ENCODE results near the gene SNRNP70. TPM values are rescaled to one million over a fixed set of nuclear protein-coding genes. Genes with fewer than 3 reads are reported as not detected.
A peak's percentile ranks its signal among the peaks of the same experiment; 100 is the strongest.

SNRNP70 gene
- total and polyA plus RNA-seq, 2 of the 13 experiments (the other 11 are each of a cell fraction or from before 2014, with no cell fraction given) = 150 to 210 TPM

DNA sequence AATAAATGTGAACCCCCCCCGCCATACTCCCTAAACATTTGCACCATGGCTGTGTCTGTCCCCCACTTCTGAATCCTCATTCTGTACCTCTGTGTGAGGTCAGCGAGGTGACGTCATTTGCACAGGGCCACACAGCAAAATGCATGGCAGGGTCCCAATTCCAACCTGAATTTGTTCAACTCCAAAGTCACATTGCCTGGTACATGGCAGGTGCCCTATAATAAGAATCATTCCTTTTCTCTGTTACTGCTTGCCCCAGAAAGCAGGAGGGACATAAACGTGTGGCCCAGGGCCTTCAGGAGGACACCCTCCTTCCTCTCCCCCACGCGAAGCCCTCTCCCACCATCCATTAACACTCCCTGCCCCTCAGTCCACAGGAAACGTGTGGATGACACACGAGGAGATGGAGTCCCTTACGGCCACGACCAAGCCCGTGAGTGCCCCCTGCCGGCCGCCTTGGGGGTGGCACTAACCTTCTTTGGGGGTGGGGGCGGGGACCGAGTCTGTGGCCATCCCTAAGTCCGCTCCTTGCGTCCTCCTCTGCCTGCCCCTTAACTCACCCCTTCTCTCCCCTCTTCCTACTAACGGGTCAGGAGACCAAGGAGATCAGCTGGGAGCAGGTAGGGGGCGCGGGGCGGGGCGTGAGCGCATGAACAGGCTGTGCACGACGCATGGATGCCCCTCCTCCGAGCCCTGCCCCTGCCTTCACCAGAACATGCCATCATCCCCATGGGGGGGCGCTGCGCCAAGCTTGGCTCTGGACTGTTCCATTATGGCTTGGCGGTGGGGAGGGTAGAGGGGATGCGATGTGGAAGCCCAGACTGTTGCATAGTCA lies 60.5 kb downstream of the SNRNP70 start (continued):
- TF ChIP-seq ARID4A (CRISPR knock-in tag; IDR thresholded peaks at IDR 0.05; ENCODE audit: borderline replicate concordance) (peak; percentile 53; the same call in 1 of the 2 replicates), SIX4 (CRISPR knock-in tag; IDR thresholded peaks at IDR 0.05) (no peak), ZNF333 (CRISPR knock-in tag; IDR thresholded peaks at IDR 0.05; ENCODE audit: borderline replicate concordance) (no peak), ZNF468 (CRISPR knock-in tag; IDR thresholded peaks at IDR 0.05) (no peak), ARNTL (CRISPR knock-in tag; IDR thresholded peaks at IDR 0.05) (no peak), SALL2 (CRISPR knock-in tag; IDR thresholded peaks at IDR 0.05) (no peak), MXD3 (CRISPR knock-in tag; IDR thresholded peaks at IDR 0.05) (peak; percentile 36; the same call in 1 of the 2 replicates), PHF8 (CRISPR knock-in tag; IDR thresholded peaks at IDR 0.05) (peak; percentile 21; the same call in 1 of the 2 replicates), HOXA3 (CRISPR knock-in tag; IDR thresholded peaks at IDR 0.05) (peak; percentile 23; the same call in 1 of the 2 replicates)
- TF ChIP-seq, protein P1, sequence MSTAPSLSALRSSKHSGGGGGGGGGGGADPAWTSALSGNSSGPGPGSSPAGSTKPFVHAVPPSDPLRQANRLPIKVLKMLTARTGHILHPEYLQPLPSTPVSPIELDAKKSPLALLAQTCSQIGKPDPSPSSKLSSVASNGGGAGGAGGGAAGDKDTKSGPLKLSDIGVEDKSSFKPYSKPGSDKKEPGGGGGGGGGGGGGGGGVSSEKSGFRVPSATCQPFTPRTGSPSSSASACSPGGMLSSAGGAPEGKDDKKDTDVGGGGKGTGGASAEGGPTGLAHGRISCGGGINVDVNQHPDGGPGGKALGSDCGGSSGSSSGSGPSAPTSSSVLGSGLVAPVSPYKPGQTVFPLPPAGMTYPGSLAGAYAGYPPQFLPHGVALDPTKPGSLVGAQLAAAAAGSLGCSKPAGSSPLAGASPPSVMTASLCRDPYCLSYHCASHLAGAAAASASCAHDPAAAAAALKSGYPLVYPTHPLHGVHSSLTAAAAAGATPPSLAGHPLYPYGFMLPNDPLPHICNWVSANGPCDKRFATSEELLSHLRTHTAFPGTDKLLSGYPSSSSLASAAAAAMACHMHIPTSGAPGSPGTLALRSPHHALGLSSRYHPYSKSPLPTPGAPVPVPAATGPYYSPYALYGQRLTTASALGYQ (CRISPR knock-in tag; IDR thresholded peaks at IDR 0.05) = no peak
- TF ChIP-seq, protein P2, sequence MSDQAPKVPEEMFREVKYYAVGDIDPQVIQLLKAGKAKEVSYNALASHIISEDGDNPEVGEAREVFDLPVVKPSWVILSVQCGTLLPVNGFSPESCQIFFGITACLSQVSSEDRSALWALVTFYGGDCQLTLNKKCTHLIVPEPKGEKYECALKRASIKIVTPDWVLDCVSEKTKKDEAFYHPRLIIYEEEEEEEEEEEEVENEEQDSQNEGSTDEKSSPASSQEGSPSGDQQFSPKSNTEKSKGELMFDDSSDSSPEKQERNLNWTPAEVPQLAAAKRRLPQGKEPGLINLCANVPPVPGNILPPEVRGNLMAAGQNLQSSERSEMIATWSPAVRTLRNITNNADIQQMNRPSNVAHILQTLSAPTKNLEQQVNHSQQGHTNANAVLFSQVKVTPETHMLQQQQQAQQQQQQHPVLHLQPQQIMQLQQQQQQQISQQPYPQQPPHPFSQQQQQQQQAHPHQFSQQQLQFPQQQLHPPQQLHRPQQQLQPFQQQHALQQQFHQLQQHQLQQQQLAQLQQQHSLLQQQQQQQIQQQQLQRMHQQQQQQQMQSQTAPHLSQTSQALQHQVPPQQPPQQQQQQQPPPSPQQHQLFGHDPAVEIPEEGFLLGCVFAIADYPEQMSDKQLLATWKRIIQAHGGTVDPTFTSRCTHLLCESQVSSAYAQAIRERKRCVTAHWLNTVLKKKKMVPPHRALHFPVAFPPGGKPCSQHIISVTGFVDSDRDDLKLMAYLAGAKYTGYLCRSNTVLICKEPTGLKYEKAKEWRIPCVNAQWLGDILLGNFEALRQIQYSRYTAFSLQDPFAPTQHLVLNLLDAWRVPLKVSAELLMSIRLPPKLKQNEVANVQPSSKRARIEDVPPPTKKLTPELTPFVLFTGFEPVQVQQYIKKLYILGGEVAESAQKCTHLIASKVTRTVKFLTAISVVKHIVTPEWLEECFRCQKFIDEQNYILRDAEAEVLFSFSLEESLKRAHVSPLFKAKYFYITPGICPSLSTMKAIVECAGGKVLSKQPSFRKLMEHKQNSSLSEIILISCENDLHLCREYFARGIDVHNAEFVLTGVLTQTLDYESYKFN (CRISPR knock-in tag; conservative IDR thresholded peaks at IDR 0.05) = no peak
